OCI-LY1 (cell line): Measurements from ENCODE around the gene AARS1.

Experiments used
- H2AFZ ChIP-seq: fragments of 200-600 bp; sonication (generic), shearing (Covaris generic); 2 replicates; pipeline ENCODE4 v1.6.0; 2014; ENCODE audit warnings: antibody characterized with exemption, mild to moderate bottlenecking, low read length
- H3F3A ChIP-seq: fragments of 200-600 bp; sonication (generic), shearing (Covaris generic); 2 replicates; pipeline ENCODE4 v1.6.0; 2014; ENCODE audit warnings: mild to moderate bottlenecking, antibody characterized with exemption, low read length, moderate library complexity; ENCODE audit not compliant: insufficient read depth
- H3K27ac ChIP-seq: fragments of 200-600 bp; sonication (generic); 2 replicates; pipeline ENCODE4 v1.5.1; 2014; ENCODE audit warnings: low read length, mixed run types, mild to moderate bottlenecking, low read depth; ENCODE audit not compliant: poor library complexity, severe bottlenecking
- H3K27me3 ChIP-seq: fragments of 200-600 bp; sonication (generic); 2 replicates; pipeline ENCODE4 v1.6.0; 2014; ENCODE audit warnings: antibody characterized with exemption, mild to moderate bottlenecking, low read length, moderate library complexity; ENCODE audit not compliant: insufficient read depth
- H3K36me3 ChIP-seq: fragments of 200-600 bp; sonication (generic); 2 replicates; pipeline ENCODE4 v1.6.1; 2014; ENCODE audit warnings: mild to moderate bottlenecking, antibody characterized with exemption, low read length, moderate library complexity, mixed read lengths; ENCODE audit not compliant: insufficient read depth
- H3K4me1 ChIP-seq: fragments of 200-600 bp; sonication (generic); 2 replicates; pipeline ENCODE4 v1.5.1; 2014; ENCODE audit warnings: mild to moderate bottlenecking, low read length, moderate library complexity; ENCODE audit not compliant: insufficient read depth, severe bottlenecking
- H3K4me2 ChIP-seq: fragments of 200-600 bp; sonication (generic), shearing (Covaris generic); 2 replicates; pipeline ENCODE4 v1.6.1; 2014; ENCODE audit warnings: low read length
- H3K4me3 ChIP-seq: fragments of 200-600 bp; sonication (generic); 2 replicates; pipeline ENCODE4 v1.5.1; 2014; ENCODE audit warnings: low read length, low read depth, mild to moderate bottlenecking, mixed read lengths; ENCODE audit not compliant: poor library complexity, severe bottlenecking
- H3K79me2 ChIP-seq: fragments of 200-600 bp; shearing (Covaris generic); 2 replicates; pipeline ENCODE4 v1.6.1; 2016; ENCODE audit warnings: mixed run types, low read length, mixed read lengths; ENCODE audit not compliant: insufficient read depth
- H3K9ac ChIP-seq: fragments of 200-600 bp; sonication (generic), shearing (Covaris generic); 2 replicates; pipeline ENCODE4 v1.6.1; 2014; ENCODE audit warnings: mild to moderate bottlenecking, low read length, mixed read lengths
- H3K9me2 ChIP-seq: fragments of 200-600 bp; sonication (generic), shearing (Covaris generic); 2 replicates; pipeline ENCODE4 v1.6.1; 2014; ENCODE audit warnings: low read depth, mild to moderate bottlenecking, low read length, mixed read lengths
- H3K9me3 ChIP-seq: fragments of 200-600 bp; shearing (Covaris generic); 2 replicates; pipeline ENCODE4 v1.6.1; 2014; ENCODE audit warnings: low read length, mixed read lengths
- H4K20me1 ChIP-seq: fragments of 200-600 bp; sonication (generic), shearing (Covaris generic); 2 replicates; pipeline ENCODE4 v1.6.0; 2016; ENCODE audit warnings: mild to moderate bottlenecking, low read length; ENCODE audit not compliant: insufficient read depth
- EZH2 ChIP-seq: fragments of 200-600 bp; sonication (generic), shearing (Covaris generic); IDR thresholded peaks from 2 replicates; pipeline ENCODE4 v1.8.0; 2017; ENCODE audit warnings: borderline replicate concordance, mixed run types, mild to moderate bottlenecking, antibody characterized with exemption, low read length, moderate library complexity, mixed read lengths
- TF ChIP-seq, protein P1 (sequence below): fragments of 200-600 bp; sonication (generic), shearing (Covaris generic); IDR thresholded peaks from 2 replicates; pipeline ENCODE4 v1.5.1; 2017; ENCODE audit warnings: mild to moderate bottlenecking, antibody characterized with exemption, low read length, moderate library complexity, mixed read lengths

The AARS1 gene

GRCh38 chr16:70258946-70259345, 30.4 kb downstream of the AARS1 start:
- no peaks in the 10 kb centered on the region for H3K9me3 ChIP-seq
- no peak overlapping the region for H3K4me3 ChIP-seq
- TF ChIP-seq, protein P1, sequence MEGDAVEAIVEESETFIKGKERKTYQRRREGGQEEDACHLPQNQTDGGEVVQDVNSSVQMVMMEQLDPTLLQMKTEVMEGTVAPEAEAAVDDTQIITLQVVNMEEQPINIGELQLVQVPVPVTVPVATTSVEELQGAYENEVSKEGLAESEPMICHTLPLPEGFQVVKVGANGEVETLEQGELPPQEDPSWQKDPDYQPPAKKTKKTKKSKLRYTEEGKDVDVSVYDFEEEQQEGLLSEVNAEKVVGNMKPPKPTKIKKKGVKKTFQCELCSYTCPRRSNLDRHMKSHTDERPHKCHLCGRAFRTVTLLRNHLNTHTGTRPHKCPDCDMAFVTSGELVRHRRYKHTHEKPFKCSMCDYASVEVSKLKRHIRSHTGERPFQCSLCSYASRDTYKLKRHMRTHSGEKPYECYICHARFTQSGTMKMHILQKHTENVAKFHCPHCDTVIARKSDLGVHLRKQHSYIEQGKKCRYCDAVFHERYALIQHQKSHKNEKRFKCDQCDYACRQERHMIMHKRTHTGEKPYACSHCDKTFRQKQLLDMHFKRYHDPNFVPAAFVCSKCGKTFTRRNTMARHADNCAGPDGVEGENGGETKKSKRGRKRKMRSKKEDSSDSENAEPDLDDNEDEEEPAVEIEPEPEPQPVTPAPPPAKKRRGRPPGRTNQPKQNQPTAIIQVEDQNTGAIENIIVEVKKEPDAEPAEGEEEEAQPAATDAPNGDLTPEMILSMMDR = no peak
- no peak for TF ChIP-seq EZH2
- H3K9ac ChIP-seq = no peak overlapping the region
- no peaks in the 10 kb centered on the region for H4K20me1 ChIP-seq
- H3K9me2 ChIP-seq = no peaks in the 10 kb centered on the region
- no peaks in the 10 kb centered on the region for H3K4me1 ChIP-seq
- H3K4me2 ChIP-seq = no peak overlapping the region
- no peaks in the 10 kb centered on the region for H3F3A ChIP-seq
- no peaks in the 10 kb centered on the region for H3K27me3 ChIP-seq
- H3K79me2 ChIP-seq = no peaks in the 10 kb centered on the region
- no peak overlapping the region for H3K27ac ChIP-seq
- peaks cover 97% of the 10 kb centered on the region for H3K36me3 ChIP-seq
- no peak overlapping the region for H2AFZ ChIP-seq

- Histone ChIP-seq H3K36me3 (peaks cover 97% of the 10 kb centered on the region), H2AFZ (no peak overlapping the region)
These were observed 31.2 kb downstream of the AARS1 start for GRCh38 chr16:70258065-70258464.

DNA sequence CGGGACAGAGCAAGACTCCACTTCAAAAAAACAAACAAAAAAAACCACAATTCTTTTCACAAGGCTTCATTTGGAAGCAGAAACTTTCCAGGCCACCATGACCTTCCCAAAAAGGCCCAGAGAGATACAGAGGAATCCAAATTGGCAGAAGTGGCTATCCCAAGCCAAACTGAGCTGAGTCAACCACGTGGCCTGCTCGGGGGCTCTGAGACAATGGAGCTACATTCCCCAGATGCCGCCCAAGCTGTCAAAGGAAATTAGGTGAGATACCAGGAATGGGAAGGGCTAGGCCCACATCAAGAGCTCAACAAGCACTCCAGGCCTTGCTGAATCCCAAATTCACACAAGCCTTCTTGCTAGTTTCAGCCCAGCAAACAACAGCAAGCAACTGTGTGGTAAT, 31.9 kb downstream of the AARS1 start:
- no peaks in the 10 kb centered on the region for H3K4me1 ChIP-seq
- no peak overlapping the region for H3K4me3 ChIP-seq
- no peak overlapping the region for H2AFZ ChIP-seq
- no peak for TF ChIP-seq EZH2
- TF ChIP-seq, protein P1 = no peak
- no peak overlapping the region for H3K9ac ChIP-seq
- no peaks in the 10 kb centered on the region for H4K20me1 ChIP-seq
- H3K79me2 ChIP-seq = no peaks in the 10 kb centered on the region
- no peak overlapping the region for H3K4me2 ChIP-seq
- no peaks in the 10 kb centered on the region for H3K9me2 ChIP-seq
- H3K27ac ChIP-seq = no peak overlapping the region
- H3K36me3 ChIP-seq = peaks cover 97% of the 10 kb centered on the region
- H3K9me3 ChIP-seq = no peaks in the 10 kb centered on the region
- no peaks in the 10 kb centered on the region for H3F3A ChIP-seq
- H3K27me3 ChIP-seq = no peaks in the 10 kb centered on the region

More at GRCh38 chr16:70258065-70258464, 31.2 kb downstream of the AARS1 start:
- no peak overlapping the region for H3K27ac ChIP-seq
- TF ChIP-seq, protein P1 = no peak
- TF ChIP-seq EZH2 = no peak
- H3K79me2 ChIP-seq = no peaks in the 10 kb centered on the region
- H3K4me2 ChIP-seq = no peak overlapping the region
- no peaks in the 10 kb centered on the region for H3K4me1 ChIP-seq
- no peaks in the 10 kb centered on the region for H4K20me1 ChIP-seq
- H3K27me3 ChIP-seq = no peaks in the 10 kb centered on the region
- no peak overlapping the region for H3K9ac ChIP-seq
- no peak overlapping the region for H3K4me3 ChIP-seq
- H3F3A ChIP-seq = no peaks in the 10 kb centered on the region
- no peaks in the 10 kb centered on the region for H3K9me2 ChIP-seq
- no peaks in the 10 kb centered on the region for H3K9me3 ChIP-seq
